Esophagus squamous epithelium (tissue), 4 donors: ENCODE data around the gene PHOX2B.

Experiments used
- POLR2A ChIP-seq, 4 donors: fragments of 450-650 bp; IDR thresholded peaks; one replicate each; pipeline ENCODE4 v1.6.1; 2017; ENCODE audit warnings: antibody characterized with exemption in 4 of 4, mild to moderate bottlenecking in 4 of 4, moderate library complexity in 3 of 4
- TF ChIP-seq, protein P1 (sequence below), 6 experiments: fragments of 450-650 bp in 4 of 6; fragments of 200-600 bp in 2 of 6; sonication (generic) in 2 of 6; IDR thresholded peaks; one replicate each; pipeline ENCODE4 v1.5.1; 2016 to 2019; ENCODE audit warnings: antibody characterized with exemption in 6 of 6, mild to moderate bottlenecking in 4 of 6, moderate library complexity in 4 of 6

- TF ChIP-seq, protein P1, sequence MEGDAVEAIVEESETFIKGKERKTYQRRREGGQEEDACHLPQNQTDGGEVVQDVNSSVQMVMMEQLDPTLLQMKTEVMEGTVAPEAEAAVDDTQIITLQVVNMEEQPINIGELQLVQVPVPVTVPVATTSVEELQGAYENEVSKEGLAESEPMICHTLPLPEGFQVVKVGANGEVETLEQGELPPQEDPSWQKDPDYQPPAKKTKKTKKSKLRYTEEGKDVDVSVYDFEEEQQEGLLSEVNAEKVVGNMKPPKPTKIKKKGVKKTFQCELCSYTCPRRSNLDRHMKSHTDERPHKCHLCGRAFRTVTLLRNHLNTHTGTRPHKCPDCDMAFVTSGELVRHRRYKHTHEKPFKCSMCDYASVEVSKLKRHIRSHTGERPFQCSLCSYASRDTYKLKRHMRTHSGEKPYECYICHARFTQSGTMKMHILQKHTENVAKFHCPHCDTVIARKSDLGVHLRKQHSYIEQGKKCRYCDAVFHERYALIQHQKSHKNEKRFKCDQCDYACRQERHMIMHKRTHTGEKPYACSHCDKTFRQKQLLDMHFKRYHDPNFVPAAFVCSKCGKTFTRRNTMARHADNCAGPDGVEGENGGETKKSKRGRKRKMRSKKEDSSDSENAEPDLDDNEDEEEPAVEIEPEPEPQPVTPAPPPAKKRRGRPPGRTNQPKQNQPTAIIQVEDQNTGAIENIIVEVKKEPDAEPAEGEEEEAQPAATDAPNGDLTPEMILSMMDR (IDR thresholded peaks at IDR 0.05), result no peak
- no peak for TF ChIP-seq POLR2A (IDR thresholded peaks at IDR 0.05)
Observed at GRCh38 chr4:41748571-41749475, at the start of gene PHOX2B.
